GOT3 (cell line): ENCODE data around the gene IGSF9.
A peak's percentile ranks its signal among the peaks of the same experiment; 100 is the strongest.
"Not testable (repeated sequence)": the region's sequence is repeated elsewhere in the genome, so short reads cannot be mapped to it uniquely, and the experiment has no call there.

ENCODE experiments used
- DNase-seq: peaks from one replicate; lab custom pipeline; 2025; ENCODE audit warnings: mixed read lengths; lab: John Stamatoyannopoulos, UW

Gene IGSF9

DNA sequence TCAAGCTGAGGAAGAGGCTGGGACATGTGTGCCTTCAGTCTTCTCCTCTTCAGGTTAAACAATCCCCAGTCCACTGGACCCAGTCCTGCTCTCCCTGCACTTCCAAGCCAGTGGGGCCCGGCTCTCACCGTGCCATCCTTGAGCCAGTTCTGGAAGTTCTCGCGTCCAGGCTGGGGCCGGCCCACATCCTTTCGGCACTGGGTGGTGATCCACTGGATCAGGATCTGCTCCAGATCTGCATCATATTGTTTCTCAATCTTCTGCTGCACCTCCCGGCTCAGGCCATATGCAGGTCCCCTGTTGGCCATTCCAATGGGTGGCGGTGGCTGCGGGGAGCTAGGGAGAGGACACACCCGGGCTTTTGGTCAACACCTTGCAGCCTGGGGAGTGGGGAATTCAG lies 25.2 kb downstream of the IGSF9 start:
- no peak for DNase-seq

DNA sequence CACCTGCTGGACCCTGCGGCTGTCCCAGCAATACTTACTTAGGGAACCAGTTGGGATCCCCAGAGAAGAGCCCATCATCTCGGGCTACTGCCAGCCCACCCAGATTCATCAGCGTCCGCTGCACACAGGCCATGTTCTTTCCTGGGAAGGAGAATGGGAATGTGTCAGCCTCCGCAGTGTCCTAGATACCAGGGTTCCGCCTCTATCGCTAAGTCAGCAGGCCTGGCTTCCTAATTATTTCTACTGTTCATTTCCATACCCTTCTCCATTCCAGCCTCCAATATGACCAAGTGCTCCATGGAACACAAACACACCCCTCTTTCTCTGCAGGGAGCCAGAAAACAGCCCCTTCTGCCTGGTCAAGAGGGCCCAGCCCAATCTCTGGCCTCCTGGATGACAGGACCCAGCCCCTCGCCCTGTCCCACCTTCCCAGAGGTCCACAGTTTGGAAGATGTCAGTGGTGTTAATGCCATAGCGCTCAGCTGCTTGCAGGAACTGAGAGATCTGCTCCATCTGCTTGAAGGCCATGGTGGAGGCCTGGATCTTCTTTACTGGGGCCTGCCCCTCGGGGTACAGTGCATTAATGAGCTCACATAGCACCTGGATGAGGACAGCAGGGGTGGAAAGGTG lies 26.1 kb downstream of the IGSF9 start:
- DNase-seq: no peak

DNA sequence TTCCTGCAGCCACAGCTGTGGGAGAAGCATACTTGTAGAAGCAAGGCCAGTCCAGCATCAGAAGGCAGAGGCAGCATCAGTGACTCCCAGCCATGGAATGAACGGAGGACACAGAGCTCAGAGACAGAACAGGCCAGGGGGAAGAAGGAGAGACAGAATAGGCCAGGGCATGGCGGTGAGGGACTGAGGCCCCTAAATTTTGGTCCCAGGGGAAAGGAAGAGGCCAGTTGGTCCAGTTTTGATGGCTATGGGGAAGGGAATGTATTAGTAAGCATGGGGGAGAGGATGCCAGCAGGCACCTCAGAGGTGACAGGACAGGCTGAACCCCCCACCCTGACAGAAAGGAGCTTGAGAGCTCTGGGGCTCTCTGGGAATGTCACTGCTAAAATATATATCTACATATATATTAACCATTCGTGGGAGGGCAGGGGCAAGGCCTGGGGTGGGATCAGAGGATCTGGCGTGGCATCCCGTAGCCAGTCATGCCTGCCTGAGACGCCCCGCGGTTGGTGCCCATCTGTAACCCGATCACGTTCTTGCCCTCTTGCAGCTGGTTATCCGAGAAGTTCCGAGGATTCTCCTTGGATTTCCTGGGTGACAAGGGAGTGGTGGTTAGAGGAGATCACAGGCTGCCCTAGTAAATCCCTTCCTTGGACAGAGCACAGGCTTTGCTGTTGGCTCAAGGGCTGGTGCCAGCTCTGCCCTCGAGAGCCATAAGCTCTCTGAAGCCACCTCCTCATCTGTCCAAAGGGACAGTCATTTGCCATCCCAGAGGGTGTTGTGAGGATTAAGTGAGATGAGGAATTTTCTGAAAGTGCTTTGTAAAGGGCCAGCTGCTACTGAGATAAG lies 26.8 kb downstream of the IGSF9 start:
- no peak for DNase-seq

DNA sequence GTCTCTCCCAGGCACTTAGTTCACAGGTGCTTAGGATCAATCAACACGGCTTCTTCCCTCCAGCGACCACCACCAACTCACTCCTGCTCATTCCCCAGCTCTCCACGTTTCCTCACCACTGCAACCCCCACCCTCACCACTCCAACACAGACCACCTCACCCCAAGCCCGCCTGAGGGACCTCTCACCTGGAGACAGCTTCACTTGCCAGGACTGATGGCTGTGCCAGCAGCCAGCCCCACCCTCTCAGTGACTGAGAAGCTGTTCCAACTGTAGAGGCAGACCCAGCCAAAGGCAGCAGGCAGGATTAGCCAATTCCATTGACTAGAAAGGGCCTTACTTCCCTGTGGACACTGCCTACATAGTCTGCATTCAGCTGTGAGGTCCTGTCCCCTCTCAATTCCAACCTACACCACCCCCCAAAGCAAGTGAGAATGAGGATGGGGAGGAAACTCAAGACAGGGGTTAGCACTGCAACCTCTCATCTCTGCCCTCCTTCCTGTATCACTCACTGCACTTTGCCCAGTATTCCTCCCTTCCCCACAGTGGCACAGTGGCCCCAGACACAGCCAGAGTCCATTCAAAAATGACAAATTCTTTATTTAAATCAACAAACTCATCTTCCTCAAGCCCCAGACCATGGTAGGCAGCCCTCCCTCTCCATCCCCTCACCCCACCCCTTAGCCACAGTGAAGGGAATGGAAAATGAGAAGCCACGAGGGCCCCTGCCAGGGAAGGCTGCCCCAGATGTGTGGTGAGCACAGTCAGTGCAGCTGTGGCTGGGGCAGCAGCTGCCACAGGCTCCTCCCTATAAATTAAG lies 27.7 kb downstream of the IGSF9 start:
- DNase-seq: no peak

DNA sequence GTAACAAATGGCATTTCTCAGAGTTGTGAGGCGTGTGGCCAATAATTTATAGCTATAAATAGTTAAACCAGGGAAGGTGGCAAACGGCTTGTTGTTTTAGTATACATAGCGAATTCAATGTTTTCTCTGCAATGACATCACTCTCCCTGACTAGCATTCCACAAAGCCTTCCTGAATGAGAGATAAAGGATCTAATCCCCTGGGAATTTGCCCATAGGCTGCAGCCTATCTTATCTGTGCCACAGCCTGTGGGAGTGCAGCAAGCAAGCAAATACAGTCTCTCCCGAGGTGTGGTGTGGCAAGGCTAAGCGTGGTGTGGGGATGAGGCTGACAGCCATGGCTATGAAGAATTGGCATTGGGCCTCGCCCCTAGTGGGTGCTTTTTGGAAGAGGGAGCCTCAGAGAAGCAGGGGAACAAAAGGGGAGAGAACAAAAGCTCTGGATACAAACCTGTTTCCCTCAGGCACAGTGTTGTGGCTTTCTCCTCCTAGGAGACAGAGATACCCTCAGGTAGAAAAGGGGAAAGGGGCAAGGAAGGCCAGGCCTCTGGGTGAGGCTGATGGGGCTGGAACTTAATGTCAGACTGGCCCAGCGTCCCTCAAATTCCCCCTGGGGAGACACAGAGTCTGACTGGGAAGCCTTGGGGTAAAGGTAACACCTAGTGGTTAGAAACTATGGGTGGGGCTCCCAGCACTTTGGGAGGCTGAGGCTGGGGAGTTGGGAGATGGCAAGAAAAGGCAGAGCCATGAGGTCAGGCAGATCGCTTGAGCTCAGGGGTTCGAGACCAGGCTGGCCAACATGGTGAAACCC lies 29.0 kb downstream of the IGSF9 start:
- DNase-seq: no peak

DNA sequence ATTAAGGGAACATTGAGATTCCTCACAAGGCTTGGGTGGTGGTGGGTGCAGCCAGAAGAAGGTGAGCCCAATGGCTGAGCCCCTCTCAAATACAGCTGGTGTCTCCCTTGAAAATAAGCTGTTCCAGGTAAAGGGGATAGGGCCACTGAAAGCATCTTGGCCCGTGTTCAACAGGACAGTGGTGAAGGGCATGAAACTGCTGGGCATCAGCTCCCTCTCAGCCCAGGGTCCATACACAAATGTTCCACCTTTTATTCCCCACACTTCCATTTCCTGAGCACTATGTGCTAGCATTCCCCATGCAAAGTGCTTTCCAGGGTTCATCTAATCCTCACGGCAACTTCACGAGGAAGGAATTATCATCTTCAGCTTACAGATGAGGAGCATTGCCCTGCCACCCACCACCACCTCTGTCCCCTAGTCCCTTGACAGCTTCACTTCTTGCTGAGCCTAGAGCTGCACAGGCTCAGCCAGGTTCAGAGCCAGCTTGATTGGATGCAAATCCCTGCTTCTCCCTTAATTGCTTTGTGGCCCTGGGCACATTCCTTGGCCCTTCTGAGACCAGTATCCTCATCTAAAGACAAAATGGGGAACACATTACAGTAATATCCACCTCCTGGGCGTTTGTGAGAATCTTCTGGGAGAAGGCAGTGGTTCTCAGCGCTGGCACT lies 29.7 kb downstream of the IGSF9 start:
- DNase-seq: no peak

DNA sequence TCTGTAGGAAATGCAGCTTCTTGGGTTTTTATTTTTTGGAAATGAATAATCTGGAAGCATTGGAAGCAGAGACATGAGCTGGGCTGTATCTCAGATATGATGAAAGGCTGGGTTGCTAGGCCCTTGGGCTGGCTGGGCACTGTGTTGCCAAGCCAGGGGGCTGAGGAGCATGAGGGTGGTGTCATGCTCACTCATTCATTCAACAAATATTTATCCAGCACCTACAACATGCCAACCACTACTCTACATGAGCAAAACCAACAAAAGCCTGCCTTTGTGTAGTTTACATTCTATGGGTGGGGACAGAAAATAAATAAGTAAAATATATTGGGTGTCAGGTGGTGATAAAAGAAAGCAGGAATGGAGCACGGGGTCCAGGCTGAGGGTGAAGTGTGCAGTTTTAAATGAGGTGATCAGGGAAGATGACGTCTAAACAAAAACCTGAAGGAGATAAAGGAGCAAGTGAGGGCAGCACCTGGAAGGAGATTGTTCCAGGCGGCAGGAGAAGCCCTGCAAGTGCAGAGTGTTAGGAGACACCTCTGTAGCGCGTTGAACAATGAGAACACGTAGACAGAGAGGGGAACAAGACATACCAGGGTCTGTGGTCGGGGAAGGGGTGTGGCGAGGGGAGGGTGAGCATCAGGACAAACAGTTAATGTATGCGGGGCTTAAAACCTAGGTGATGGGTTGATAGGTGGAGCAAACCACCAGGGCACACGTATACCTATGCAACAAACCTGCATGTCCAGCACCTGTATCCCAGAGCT lies 31.0 kb downstream of the IGSF9 start:
- no peak for DNase-seq

DNA sequence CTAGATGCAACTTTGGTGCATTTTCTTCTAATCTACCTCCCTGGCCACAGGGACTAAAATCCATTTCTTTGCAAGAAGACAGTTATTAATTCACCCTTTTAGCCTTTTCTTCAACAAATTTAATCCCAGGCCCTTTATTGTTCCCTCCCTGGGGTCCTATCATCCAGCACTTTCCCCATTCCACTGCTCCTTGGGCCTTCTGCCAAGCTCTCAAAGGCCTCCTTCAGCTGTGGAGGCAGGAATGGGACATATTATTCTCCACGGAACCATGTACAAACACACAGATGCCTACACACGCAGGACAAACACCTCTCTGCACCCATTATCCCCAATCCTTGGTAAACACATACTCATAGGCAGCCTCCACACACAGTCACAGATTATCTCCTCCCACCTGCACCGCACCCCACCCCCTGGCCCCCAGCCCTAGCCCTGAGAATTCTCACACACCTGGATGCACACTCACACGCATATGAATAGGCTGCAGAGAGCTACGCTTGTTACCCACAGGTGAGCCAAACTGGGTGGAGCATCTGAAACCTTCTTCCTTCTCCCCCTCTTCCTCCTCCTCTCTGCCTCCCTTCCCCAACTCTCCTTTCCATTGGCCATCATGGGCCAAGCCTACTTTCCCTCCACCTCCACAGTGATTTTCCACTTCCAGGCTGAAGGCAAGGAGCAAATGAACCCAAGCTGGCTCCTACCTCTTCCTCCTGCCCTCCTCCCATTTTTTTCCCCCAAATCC lies 31.8 kb downstream of the IGSF9 start:
- DNase-seq: no peak

DNA sequence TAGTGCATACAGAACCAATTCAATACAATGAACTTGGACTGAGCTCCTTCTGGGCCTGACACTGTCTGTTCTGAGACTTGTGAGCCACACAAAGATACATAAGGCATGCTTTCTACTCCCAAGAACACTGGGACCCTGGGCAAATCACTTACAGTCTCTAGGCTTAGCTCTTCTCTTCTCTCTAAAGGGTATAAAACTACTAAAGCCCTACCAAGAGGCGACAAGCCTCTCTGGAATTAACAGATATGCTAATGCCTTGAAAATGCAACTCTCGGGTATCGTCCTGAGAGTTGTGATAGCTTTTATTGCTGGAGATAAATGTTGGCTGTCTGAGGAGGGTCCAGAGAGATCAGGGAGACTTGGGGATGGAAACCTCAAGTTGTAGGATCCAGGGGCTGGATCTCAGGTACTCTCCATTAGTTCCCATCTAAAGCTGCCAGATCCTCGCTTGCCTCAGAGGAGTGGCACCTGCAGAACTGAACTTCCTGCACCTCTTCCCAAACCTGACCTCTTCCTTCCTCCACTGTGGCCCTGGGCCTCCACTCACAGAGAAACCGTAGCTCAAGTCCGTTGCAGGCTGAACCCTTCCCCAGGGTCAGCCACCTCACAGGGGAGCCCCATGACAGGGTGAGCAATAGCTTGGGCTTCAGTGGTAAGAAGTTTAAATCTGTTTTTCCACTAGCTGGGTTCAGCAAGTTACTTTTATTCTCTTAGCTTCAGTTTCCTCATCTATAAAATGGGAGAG lies 33.9 kb downstream of the IGSF9 start:
- no peak for DNase-seq

DNA sequence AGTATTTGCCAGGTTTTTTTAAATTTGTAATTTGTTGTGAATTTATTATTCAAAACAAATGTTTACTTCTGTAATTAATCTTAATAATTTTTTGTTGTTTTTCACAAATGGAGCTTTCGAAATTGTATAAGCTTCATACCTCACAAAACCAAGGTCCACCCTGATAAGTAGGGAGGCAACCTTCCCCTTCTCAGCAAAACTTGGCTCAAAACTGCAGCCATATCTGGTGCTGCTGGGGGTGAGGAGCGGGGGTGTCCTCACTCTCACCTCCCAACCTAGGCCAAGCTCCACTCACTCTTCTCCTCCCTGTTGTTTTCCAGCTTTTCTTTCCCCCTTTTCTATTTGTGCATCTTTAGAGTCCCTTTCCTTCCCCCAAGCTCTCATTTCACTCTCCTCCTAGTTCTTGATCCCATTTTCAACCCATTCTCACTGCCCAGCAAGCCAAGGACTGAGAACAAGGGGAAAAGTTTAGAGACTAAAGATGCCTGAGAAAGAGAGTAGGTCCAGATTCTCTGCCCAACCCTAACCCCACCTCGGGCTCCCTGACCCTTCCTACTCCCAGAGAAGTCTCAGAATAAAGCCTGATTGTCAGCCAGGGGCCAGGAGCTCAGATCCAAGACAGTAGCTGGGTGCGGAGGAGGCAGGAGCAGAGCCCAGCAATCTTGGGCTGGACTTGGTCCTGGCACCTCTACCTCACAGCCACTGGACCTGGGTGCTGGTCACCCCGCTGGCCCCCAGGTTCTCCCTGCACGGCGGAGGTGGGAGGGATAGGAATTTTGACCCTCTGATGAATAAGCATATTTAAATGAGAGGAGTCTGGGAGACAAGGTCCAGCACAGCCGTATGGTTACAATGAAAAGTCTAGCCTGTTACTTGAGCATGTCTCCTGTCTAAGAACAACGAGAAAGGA lies 37.1 kb downstream of the IGSF9 start:
- DNase-seq: no peak

DNA sequence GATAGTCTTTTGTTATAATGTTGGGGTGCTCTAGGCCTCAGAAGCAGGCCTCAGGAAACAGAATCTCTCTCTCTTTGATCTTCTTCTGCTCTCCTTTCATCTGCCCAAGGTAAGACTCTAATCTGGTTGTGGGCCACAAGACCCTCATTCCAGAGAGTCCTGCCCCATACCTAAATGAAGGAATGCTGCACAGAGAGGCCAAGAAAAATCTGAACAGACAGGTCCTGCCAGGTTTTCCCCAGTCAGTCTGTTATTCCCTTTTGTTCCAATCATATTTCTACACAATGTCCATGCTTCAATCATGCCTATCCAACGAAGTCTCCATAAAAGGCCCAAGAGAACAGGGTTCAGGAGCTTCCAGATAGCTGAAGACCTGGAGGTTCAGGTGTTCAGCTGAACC lies 38.5 kb downstream of the IGSF9 start:
- no peak for DNase-seq

DNA sequence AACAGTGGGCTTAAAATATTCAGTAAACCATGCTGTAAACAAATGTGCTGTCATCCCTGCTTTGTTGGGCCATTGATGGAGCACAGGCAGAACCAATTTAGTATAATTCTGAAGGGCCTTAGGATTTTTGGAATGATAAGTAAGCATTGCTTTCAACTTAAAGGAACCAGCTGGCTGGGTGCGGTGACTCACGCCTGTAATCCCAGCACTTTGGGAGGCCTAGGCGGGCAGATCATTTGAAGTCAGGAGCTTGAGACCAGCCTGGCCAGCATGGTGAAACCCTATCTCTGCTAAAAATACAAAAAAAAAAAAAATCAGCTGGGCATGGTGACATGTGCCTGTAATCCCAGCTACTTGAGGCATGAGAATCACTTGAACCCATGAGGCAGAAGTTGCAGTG lies 41.4 kb downstream of the IGSF9 start:
- not testable (repeated sequence) for DNase-seq

DNA sequence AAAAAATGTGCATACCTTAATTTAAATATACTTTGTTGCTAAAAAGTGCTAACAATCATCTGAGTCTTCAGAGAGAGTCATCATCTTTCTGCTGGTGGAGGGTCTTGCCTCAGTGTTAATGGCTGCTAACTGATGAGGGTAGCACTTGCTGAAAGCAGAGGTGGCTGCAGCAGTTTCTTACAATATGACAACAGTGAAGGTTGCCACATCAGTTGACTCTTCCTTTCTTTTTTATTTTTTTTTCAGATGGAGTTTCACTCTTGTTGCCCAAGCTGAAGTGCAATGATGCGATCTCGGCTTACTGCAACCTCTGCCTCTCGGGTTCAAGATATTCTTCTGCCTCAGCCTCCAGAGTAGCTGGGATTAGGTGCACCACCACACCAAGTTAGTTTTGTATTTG lies 42.9 kb downstream of the IGSF9 start:
- no peak for DNase-seq

DNA sequence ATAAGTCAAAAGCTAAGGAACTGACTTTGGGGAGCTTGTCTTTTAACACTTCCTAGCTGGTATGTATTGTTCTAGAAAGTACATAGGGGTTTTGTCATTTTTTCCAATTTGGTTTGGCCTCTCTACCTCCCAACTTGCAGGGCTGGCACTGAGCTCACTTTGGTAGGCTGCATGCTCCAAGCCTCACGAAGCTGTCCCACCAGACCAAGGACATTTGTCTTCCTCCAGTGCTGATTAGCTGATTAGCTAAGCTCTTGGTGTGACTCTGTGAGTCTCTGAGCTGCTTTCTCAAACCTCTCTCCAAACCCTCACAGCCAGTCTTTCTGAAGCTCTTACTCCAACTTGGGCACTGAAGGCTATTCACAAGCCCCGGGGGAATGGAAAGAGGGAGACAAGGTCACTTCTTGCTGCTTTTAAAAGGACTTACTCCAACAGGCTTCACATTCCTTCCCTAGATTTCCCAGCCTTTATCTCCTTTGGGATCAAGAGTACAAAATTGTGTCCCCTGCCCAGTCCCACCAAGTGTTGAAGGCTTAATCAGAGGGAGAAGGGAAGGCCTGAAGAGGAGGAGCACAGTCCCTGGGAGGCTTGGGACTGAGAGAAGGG lies 44.6 kb downstream of the IGSF9 start:
- DNase-seq: no peak

DNA sequence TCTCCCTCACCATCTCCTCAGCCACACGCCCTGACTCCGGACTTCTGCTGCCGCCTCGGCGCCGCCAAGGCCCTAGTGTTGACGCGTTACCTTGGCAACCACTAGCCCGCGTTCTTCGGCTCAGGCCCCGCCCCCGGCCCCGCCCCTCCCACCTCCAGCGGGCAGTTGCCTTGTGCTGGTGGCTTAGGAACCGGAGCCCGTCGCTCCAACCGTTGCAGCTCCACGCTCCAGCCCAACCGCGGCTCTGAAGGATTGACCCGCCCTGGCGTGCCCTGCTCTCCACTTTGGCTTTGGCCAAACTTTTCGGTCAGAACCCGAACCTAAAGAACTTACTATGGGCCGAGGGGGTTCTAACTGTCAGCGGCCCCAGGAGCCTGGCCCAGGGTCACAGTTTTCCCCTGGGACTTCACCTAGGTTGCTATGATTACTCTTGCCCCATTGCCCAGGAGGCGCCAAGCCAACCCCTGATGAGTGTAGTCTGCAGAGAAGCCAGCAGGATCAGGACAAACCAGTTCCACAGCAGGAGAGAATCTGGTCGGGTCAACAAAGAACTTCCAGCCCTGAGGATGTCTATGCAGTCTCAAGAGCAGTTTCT lies 45.2 kb downstream of the IGSF9 start, which contains the start of gene CFAP45:
CFAP45 (minus strand) TSS at position 80 of the 595 bp plus-strand sequence; CDS start at position 13, 67 bp downstream.
- DNase-seq: peak; percentile 24

DNA sequence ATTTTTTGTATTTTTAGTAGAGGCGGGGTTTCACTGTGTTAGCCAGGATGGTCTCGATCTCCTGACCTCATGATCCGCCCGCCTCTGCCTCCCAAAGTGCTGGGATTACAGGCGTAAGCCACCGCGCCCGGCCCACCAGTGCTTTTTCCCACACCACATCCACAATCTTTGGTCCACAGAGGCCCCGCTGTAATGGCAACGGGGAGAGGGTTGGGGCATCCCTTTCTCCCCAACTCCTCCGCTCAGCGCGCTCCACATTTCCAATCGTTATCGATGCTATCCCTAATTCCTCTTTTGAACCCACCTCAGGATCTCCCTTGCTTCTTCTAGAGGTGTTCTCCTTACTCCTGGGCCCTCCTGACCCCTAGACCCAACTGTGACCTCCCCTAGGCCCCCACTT lies 45.8 kb downstream of the IGSF9 start:
- DNase-seq: not testable (repeated sequence)

DNA sequence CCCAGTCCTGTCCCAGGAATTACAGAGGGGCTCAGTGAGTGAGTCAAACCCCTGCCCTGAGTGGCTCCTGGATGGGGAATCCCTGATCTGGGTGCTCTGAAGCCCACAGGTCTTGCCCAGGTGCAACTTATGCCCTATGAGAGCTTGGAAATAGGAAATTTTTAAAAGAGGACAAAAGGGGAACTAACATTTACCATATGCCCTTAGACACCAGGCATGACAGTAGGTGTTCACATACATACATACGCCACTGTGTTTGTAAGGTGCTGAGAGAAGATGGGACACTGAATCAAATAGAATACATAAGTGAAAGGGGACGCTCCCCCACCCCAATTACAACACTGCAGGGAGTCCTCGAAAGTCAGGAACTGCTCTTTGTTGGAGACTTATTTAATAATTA lies 46.9 kb downstream of the IGSF9 start:
- no peak for DNase-seq
